ENCODE results near the gene CACNG4. TPM values are rescaled to one million over a fixed set of nuclear protein-coding genes. Genes with fewer than 3 reads are reported as not detected.

CACNG4 gene
- 9.5 to 10.4 TPM (median 10.1 TPM) in 3 replicates for total RNA-seq

DNA sequence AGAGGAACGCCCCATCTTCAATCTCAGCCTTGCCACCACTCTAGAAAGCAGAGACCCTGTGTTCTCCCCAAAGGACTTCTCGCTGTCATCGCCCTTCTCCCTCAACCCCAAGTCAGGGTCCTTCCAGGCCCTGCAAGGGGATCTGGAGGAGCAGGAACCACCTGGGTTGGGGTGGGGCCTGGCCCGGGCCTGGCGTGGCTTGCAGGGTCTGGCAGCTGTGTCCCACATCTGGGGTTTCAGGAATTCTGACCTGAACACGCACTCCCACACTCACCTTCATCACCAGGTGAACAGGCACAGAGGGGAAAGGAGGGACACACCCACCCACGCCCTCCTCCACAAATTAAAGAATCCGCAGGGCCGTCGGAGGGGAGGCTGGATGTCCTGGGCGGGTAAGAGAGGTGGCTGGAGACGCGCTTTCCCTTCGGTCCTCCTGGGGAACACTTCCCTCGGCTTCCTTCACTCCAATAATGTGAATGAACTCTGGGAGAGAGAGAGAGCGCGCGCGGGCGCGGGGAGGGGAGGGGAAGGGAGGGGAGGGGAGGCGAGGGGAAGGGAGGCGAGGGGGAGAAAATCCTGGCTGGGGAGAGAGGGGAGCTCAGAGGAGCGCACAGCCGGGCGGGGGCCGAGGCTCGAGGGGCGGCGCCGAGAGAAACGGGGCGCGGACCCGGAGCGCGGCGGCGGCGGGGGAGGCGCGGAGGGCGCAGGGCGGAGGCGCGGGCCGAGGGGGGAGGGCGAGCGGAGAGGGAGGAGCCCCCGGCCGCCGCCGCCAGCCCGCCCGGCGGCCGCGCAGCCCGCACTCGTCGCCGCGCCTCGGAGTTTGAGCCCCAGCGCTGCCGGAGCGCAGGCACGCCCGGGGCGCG lies at the start of gene CACNG4:
TSS of gene CACNG4 (plus strand) at position 799 of the 863 bp plus-strand sequence. CDS start 205 bp downstream, outside the sequence.
- Mint-ChIP-seq H3K9me3 (no peaks in the 10 kb centered on the region), H3K4me1 (peaks cover 26% of the 10 kb centered on the region), H3K27ac (peak within 1 kb of the TSS; percentile 39), H3K36me3 (no peaks in the 10 kb centered on the region), H3K27me3 (ENCODE audit: low read depth) (peaks cover 75% of the 10 kb centered on the region), H3K4me3 (peak within 1 kb of the TSS; percentile 73)
- TF ChIP-seq, protein P1, sequence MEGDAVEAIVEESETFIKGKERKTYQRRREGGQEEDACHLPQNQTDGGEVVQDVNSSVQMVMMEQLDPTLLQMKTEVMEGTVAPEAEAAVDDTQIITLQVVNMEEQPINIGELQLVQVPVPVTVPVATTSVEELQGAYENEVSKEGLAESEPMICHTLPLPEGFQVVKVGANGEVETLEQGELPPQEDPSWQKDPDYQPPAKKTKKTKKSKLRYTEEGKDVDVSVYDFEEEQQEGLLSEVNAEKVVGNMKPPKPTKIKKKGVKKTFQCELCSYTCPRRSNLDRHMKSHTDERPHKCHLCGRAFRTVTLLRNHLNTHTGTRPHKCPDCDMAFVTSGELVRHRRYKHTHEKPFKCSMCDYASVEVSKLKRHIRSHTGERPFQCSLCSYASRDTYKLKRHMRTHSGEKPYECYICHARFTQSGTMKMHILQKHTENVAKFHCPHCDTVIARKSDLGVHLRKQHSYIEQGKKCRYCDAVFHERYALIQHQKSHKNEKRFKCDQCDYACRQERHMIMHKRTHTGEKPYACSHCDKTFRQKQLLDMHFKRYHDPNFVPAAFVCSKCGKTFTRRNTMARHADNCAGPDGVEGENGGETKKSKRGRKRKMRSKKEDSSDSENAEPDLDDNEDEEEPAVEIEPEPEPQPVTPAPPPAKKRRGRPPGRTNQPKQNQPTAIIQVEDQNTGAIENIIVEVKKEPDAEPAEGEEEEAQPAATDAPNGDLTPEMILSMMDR (IDR thresholded peaks at IDR 0.05; ENCODE audit: unreplicated experiment): no peak
- peak; percentile 41 to 47 for DNase-seq (ENCODE audit: low spot score in 2 of 2, unreplicated experiment in 2 of 2)

DNA sequence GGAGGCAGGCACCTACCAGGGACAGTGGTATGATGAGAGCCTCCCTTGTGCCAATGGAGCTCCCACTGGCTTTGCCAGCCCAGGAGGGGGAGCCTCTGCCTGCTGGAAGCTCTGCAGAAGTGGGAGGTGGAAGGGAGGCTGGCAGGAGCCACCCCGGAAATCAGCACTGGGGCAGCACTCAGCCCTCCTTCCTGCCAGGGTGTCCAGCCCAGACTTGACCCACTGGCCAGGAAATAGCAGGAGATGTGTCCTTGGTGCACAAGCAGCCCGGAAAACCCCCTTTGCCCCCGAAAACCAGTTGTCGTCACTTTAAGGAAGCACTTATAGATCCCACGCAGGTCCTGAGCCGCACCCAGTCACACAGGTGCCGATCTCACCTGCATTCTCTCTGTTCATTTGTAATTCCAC lies 49.3 kb upstream of the CACNG4 start:
- Mint-ChIP-seq H3K4me1 (no peaks in the 10 kb centered on the region), H3K36me3 (no peaks in the 10 kb centered on the region), H3K9me3 (peaks cover 11% of the 10 kb centered on the region), H3K27me3 (ENCODE audit: low read depth) (peaks cover 10% of the 10 kb centered on the region), H3K4me3 (no peak overlapping the region), H3K27ac (no peak overlapping the region)
- DNase-seq (ENCODE audit: low spot score in 2 of 2, unreplicated experiment in 2 of 2): no peak
- TF ChIP-seq, protein P1 (IDR thresholded peaks at IDR 0.05; ENCODE audit: unreplicated experiment): no peak

GRCh38 chr17:66915792-66916191 lies 48.7 kb upstream of the CACNG4 start:
- H3K36me3 Mint-ChIP-seq: no peaks in the 10 kb centered on the region
- DNase-seq (ENCODE audit: low spot score in 2 of 2, unreplicated experiment in 2 of 2): no peak

GRCh38 chr17:66916946-66917345 lies 47.6 kb upstream of the CACNG4 start:
- Mint-ChIP-seq H3K27ac (no peak overlapping the region), H3K4me1 (no peaks in the 10 kb centered on the region), H3K9me3 (peaks cover 17% of the 10 kb centered on the region), H3K36me3 (no peaks in the 10 kb centered on the region), H3K4me3 (no peak overlapping the region), H3K27me3 (ENCODE audit: low read depth) (peaks cover 10% of the 10 kb centered on the region)
- TF ChIP-seq, protein P1 (IDR thresholded peaks at IDR 0.05; ENCODE audit: unreplicated experiment): no peak
- no peak for DNase-seq (ENCODE audit: low spot score in 2 of 2, unreplicated experiment in 2 of 2)

More at GRCh38 chr17:66915792-66916191, 48.7 kb upstream of the CACNG4 start:
- Mint-ChIP-seq H3K27me3 (ENCODE audit: low read depth) (peaks cover 10% of the 10 kb centered on the region), H3K4me1 (no peaks in the 10 kb centered on the region), H3K27ac (no peak overlapping the region), H3K9me3 (peaks cover 11% of the 10 kb centered on the region), H3K4me3 (no peak overlapping the region)
- TF ChIP-seq, protein P1 (IDR thresholded peaks at IDR 0.05; ENCODE audit: unreplicated experiment): no peak

DNA sequence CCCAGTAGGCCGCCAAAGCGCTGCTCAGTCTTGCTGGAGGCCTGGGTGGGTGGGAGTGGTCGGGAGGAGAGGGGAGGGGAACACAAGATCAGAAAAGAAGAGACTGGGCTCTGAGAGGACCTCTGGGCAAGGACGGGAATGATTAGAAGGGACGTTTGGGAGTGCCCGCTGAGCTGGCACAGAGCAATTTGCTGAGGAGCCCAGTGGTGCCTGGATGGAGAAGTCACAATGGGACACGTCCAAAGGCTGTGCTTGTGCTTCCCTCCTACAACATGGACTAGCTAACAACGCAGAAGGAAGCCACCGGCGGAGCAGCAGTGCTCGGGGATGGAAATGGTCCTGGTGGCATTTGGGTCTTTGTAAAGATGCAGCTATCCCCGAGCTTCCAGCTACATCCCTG lies 45.6 kb upstream of the CACNG4 start:
- no peak for DNase-seq (ENCODE audit: low spot score in 2 of 2, unreplicated experiment in 2 of 2)
- H3K4me1 Mint-ChIP-seq: peaks cover 3% of the 10 kb centered on the region
- peaks cover 20% of the 10 kb centered on the region for H3K9me3 Mint-ChIP-seq
- H3K27ac Mint-ChIP-seq: no peak overlapping the region
- TF ChIP-seq, protein P1 (IDR thresholded peaks at IDR 0.05; ENCODE audit: unreplicated experiment): no peak
- H3K27me3 Mint-ChIP-seq (ENCODE audit: low read depth): peaks cover 9% of the 10 kb centered on the region
- no peaks in the 10 kb centered on the region for H3K36me3 Mint-ChIP-seq
- H3K4me3 Mint-ChIP-seq: no peak overlapping the region
